K562 (cell line): ENCODE results near the gene CYS1. TPM values are rescaled to one million over a fixed set of nuclear protein-coding genes. Genes with fewer than 3 reads are reported as not detected.

Experiments
- ATAC-seq: fragments of 200-7000 bp; cut with Tn5 transposase; 3 replicates; pipeline ENCODE4 v1.9.1; 2020; ENCODE audit warnings: moderate library complexity
- BruUV-seq: library from RNA; stranded (reverse); fragments of 400-500 nt; replicated peaks from 2 replicates; lab custom pipeline; 2021; lab: Mats Ljungman, UMichigan
- CTCF ChIA-PET: fragments of 300-600 bp; formaldehyde crosslinking; extraction: SDS; loops from one replicate; lab custom pipeline; 2021; ENCODE audit warnings: low intra/inter-chr PET ratio; lab: Yijun Ruan, JAX
- POLR2A ChIA-PET: fragments of 300-600, 350-650 bp; sonication (Branson Sonifier 250); formaldehyde crosslinking; extraction: SDS; loops from one replicate; lab custom pipeline; 2021; ENCODE audit warnings: antibody characterized with exemption, inconsistent platforms; lab: Yijun Ruan, JAX
- DNase-seq, 4 experiments: peaks; one replicate each; pipeline versions ENCODE4 v3.0.0 to v3.0.0-alpha.2; 2011 to 2018; ENCODE audit warnings: low spot score in 3 of 4, mixed read lengths in 3 of 4; ENCODE audit errors: extremely low read depth in 1 of 4
- FAIRE-seq: peaks from 2 replicates; lab custom pipeline; 2011; peaks lifted over from hg19 to GRCh38; lab: Jason Lieb, UNC
- H2AFZ ChIP-seq: 2 replicates; pipeline ENCODE4 v1.6.0; 2011; ENCODE audit warnings: low read depth, low read length, control low read depth, inconsistent platforms
- H3K27ac ChIP-seq: fragments of 200-600 bp; 3 replicates; pipeline ENCODE4 v1.8.0; 2011; ENCODE audit warnings: low read depth, mild to moderate bottlenecking, control low read depth, inconsistent platforms, low read length, moderate library complexity, mixed read lengths; ENCODE audit errors: extremely low read depth
- H3K27me3 ChIP-seq, 2 experiments: fragments of 300-600 bp in 1 of 2; 2 replicates in 1 of 2; 3 replicates in 1 of 2; pipeline versions ENCODE4 v1.6.0 to v1.8.0; 2011; ENCODE audit warnings: inconsistent platforms in 2 of 2, low read length in 2 of 2, mild to moderate bottlenecking in 1 of 2, mixed read lengths in 1 of 2, moderate library complexity in 1 of 2; ENCODE audit not compliant: control insufficient read depth in 2 of 2, insufficient read depth in 2 of 2
- H3K36me3 ChIP-seq: fragments of 300-600 bp; 3 replicates; pipeline ENCODE4 v1.8.0; 2011; ENCODE audit warnings: mild to moderate bottlenecking, low read length, inconsistent platforms; ENCODE audit not compliant: control insufficient read depth, insufficient read depth
- H3K4me1 ChIP-seq, 2 experiments: fragments of 200-600 bp in 1 of 2; replicated peaks in 1 of 2; 2 replicates in 1 of 2; 3 replicates in 1 of 2; pipeline versions ENCODE4 v1.5.1 to v1.8.0; 2011; ENCODE audit warnings: inconsistent platforms in 2 of 2, low read length in 2 of 2, mild to moderate bottlenecking in 1 of 2, mixed read lengths in 1 of 2, moderate library complexity in 1 of 2; ENCODE audit not compliant: control insufficient read depth in 2 of 2, insufficient read depth in 2 of 2
- H3K4me2 ChIP-seq: 2 replicates; pipeline ENCODE4 v1.6.1; 2011; ENCODE audit warnings: low read length, control low read depth, inconsistent platforms, mixed read lengths; ENCODE audit not compliant: insufficient read depth
- H3K4me3 ChIP-seq: fragments of 200-600 bp; sonication (generic), shearing (Covaris generic); 2 replicates; pipeline ENCODE4 v1.5.1; 2016; ENCODE audit warnings: control low read depth, inconsistent platforms
- H3K79me2 ChIP-seq: fragments of 200-600 bp; 3 replicates; pipeline ENCODE4 v1.8.0; 2011; ENCODE audit warnings: low read length, inconsistent platforms; ENCODE audit not compliant: control insufficient read depth, insufficient read depth
- H3K9ac ChIP-seq, 2 experiments: 2 replicates each; pipeline versions ENCODE4 v1.6.0 to v1.6.1; 2011; ENCODE audit warnings: low read depth in 2 of 2, low read length in 2 of 2, control low read depth in 1 of 2, inconsistent platforms in 1 of 2, mild to moderate bottlenecking in 1 of 2, mixed read lengths in 1 of 2; ENCODE audit not compliant: insufficient read depth in 1 of 2
- H3K9me1 ChIP-seq: one replicate; pipeline ENCODE4 v1.6.0; 2011; ENCODE audit warnings: inconsistent platforms, mild to moderate bottlenecking, low read length, moderate library complexity; ENCODE audit not compliant: control insufficient read depth, insufficient read depth
- H3K9me3 ChIP-seq: replicated peaks from 2 replicates; pipeline ENCODE4 v1.5.1; 2011; ENCODE audit warnings: low read depth, low read length, inconsistent platforms; ENCODE audit not compliant: control insufficient read depth, insufficient read depth
- H4K20me1 ChIP-seq: replicated peaks from 2 replicates; pipeline ENCODE4 v1.6.1; 2011; ENCODE audit warnings: low read length, inconsistent platforms, mixed read lengths; ENCODE audit not compliant: control insufficient read depth, insufficient read depth
- E2F6 ChIP-seq, 2 experiments: IDR thresholded peaks; 2 replicates each; pipeline ENCODE4 v1.6.1; 2011; ENCODE audit warnings: borderline replicate concordance in 1 of 2, control low read depth in 1 of 2, low read depth in 1 of 2, low read length in 1 of 2, mild to moderate bottlenecking in 1 of 2, mixed read lengths in 1 of 2, moderate library complexity in 1 of 2; ENCODE audit not compliant: insufficient read depth in 1 of 2, insufficient read length in 1 of 2, poor library complexity in 1 of 2, severe bottlenecking in 1 of 2; ENCODE audit errors: extremely low read depth in 1 of 2
- FOXA3 ChIP-seq, 2 experiments: fragments of 450-650 bp in 1 of 2; sonication (generic) in 1 of 2; formaldehyde crosslinking; IDR thresholded peaks in 1 of 2; conservative IDR thresholded peaks in 1 of 2; 2 replicates each; pipeline versions ENCODE4 v1.4.0 to v1.8.0; 2020 to 2022; ENCODE audit warnings: mild to moderate bottlenecking in 2 of 2, missing genetic modification reagents in 1 of 2
- LARP7 ChIP-seq: fragments of 450-650 bp; IDR thresholded peaks from 2 replicates; pipeline ENCODE4 v1.6.1; 2016
- PATZ1 ChIP-seq: fragments of 250-450 bp; sonication (Bioruptor Pico); IDR thresholded peaks from 2 replicates; pipeline ENCODE4 v1.5.0; 2020; ENCODE audit warnings: mild to moderate bottlenecking, borderline replicate concordance
- PRMT5 ChIP-seq: sonication (generic); formaldehyde crosslinking; IDR thresholded peaks from 2 replicates; pipeline ENCODE4 v1.5.0; 2020; ENCODE audit warnings: missing genetic modification reagents
- PTBP1 ChIP-seq: fragments of 200-400 bp; formaldehyde crosslinking; IDR thresholded peaks from 2 replicates; pipeline ENCODE4 v1.6.1; 2017; ENCODE audit warnings: low read depth, low read length
- SMAD3 ChIP-seq: fragments of 450-650 bp; formaldehyde crosslinking; conservative IDR thresholded peaks from 2 replicates; pipeline ENCODE4 v1.4.0; 2020; ENCODE audit warnings: mild to moderate bottlenecking
- SMARCA5 ChIP-seq: fragments of 450-650 bp; IDR thresholded peaks from 2 replicates; pipeline ENCODE4 v1.6.1; 2016
- THRAP3 ChIP-seq: fragments of 450-650 bp; IDR thresholded peaks from 2 replicates; pipeline ENCODE4 v1.6.1; 2016; ENCODE audit warnings: mild to moderate bottlenecking, inconsistent platforms, borderline replicate concordance
- WGBS: fragments of 100-300 bp; shearing (Covaris generic); methylation state at CpG from one replicate; pipeline ENCODE4 v1.1.6; 2016; ENCODE audit warnings: low coverage, mixed read lengths; ENCODE audit not compliant: insufficient coverage; ENCODE audit errors: missing lambda C conversion rate; 5-methylcytosine and 5-hydroxymethylcytosine counted together
- in situ Hi-C: fragments of 300-500 bp; cut with MboI; formaldehyde crosslinking; loops from 4 replicates; pipeline ENCODE4 v1.15.0; 2018; ENCODE audit warnings: inconsistent platforms, mixed read lengths
- intact Hi-C: fragments of 100-400 bp; cut with micrococcal nuclease; formaldehyde crosslinking; loops from 2 replicates; pipeline ENCODE4 v1.14.2; 2022
- polyA plus RNA-seq, 8 experiments: library from polyadenylated mRNA; depleted of rRNA in 4 of 8; stranded (reverse) in 5 of 8; unstranded in 3 of 8; fragments of >200 nt; fragmentation: Nextera tagmentation in 2 of 8; fragmentation: Illumina TruSeq in 1 of 8; extraction: Ambion mirVana in 2 of 8; extraction: Trizol in 1 of 8; gene quantifications; 2 replicates each; pipeline versions ENCODE4 v1.2.1 to v1.2.3, GENCODE V29; 2011 to 2014; ENCODE audit warnings: inconsistent platforms in 1 of 8, missing spikeins in 1 of 8
- total RNA-seq, 7 experiments: library from RNA; depleted of rRNA in 6 of 7; stranded (reverse); fragments of >200 nt in 6 of 7; fragmentation: Illumina TruSeq in 2 of 7; extraction: Trizol in 2 of 7; gene quantifications; 2 replicates each; pipeline versions ENCODE4 v1.2.1 to v1.2.3, GENCODE V29; 2011 to 2021; ENCODE audit warnings: low replicate concordance in 1 of 7
- TF ChIP-seq, protein P1 (sequence below): fragments of 250-450 bp; sonication (Bioruptor Pico); IDR thresholded peaks from 2 replicates; pipeline ENCODE4 v1.4.0; 2020; ENCODE audit warnings: mild to moderate bottlenecking, moderate library complexity
- TF ChIP-seq, protein P2 (sequence below): sonication (generic); formaldehyde crosslinking; IDR thresholded peaks from 2 replicates; pipeline ENCODE4 v1.8.1; 2023; ENCODE audit warnings: mild to moderate bottlenecking, missing genetic modification reagents

Gene CYS1
- total and polyA plus RNA-seq, 9 of the 15 experiments (the other 6 are each of a cell fraction or from before 2014, with no cell fraction given): 0.11 to 0.13 TPM; not detected in 7

GRCh38 chr2:10035053-10035422 lies 45.2 kb downstream of the CYS1 start (continued):
- TF ChIP-seq, protein P1, sequence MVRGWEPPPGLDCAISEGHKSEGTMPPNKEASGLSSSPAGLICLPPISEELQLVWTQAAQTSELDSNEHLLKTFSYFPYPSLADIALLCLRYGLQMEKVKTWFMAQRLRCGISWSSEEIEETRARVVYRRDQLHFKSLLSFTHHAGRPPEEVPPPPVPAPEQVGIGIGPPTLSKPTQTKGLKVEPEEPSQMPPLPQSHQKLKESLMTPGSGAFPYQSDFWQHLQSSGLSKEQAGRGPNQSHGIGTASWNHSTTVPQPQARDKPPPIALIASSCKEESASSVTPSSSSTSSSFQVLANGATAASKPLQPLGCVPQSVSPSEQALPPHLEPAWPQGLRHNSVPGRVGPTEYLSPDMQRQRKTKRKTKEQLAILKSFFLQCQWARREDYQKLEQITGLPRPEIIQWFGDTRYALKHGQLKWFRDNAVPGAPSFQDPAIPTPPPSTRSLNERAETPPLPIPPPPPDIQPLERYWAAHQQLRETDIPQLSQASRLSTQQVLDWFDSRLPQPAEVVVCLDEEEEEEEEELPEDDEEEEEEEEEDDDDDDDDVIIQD (CRISPR knock-in tag): no peak
- TF ChIP-seq E2F6 (IDR thresholded peaks at IDR 0.05; ENCODE audit: borderline replicate concordance in 1 of 2, extremely low read depth in 1 of 2, insufficient read depth in 1 of 2, insufficient read length in 1 of 2, low read depth in 1 of 2, low read length in 1 of 2, poor library complexity in 1 of 2, severe bottlenecking in 1 of 2) (no peak), SMARCA5 (peak; percentile 98), PTBP1 (0 out of 2 replicates have a peak, but pooled peaks have one; percentile 79)
- TF ChIP-seq, all 486 proteins: peak for 19

GRCh38 chr2:10034333-10035052 lies 45.7 kb downstream of the CYS1 start:
- peak; percentile 39 to 73 (median 60) for DNase-seq
- H3K27me3 ChIP-seq: no peaks in the 10 kb centered on the region
- TF ChIP-seq SMAD3 (CRISPR knock-in tag): no peak
- TF ChIP-seq FOXA3 (CRISPR knock-in tag; conservative IDR thresholded peaks at IDR 0.05 in 1 of 2, IDR thresholded peaks at IDR 0.05 in 1 of 2): peak in 1 of 2 experiments; percentile 82; a peak in 2 of 4 replicates
- TF ChIP-seq PATZ1 (CRISPR knock-in tag): no peak
- no peak for TF ChIP-seq LARP7
- TF ChIP-seq THRAP3: no peak
- TF ChIP-seq PRMT5 (CRISPR knock-in tag): no peak
- TF ChIP-seq, protein P2, sequence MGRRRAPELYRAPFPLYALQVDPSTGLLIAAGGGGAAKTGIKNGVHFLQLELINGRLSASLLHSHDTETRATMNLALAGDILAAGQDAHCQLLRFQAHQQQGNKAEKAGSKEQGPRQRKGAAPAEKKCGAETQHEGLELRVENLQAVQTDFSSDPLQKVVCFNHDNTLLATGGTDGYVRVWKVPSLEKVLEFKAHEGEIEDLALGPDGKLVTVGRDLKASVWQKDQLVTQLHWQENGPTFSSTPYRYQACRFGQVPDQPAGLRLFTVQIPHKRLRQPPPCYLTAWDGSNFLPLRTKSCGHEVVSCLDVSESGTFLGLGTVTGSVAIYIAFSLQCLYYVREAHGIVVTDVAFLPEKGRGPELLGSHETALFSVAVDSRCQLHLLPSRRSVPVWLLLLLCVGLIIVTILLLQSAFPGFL (CRISPR knock-in tag): no peak

More at GRCh38 chr2:10034333-10035052, 45.7 kb downstream of the CYS1 start:
- Histone ChIP-seq H3K4me3 (peak overlapping the region; percentile 9; the same call in 1 of the 2 replicates), H3K9ac (peak overlapping the region; percentile 23 to 65; a peak in 3 of 4 replicates), H3K9me1 (no peaks in the 10 kb centered on the region), H3K36me3 (peaks cover 4% of the 10 kb centered on the region; the same call in 1 of the 3 replicates), H2AFZ (peak overlapping the region; percentile 82), H3K9me3 (no peaks in the 10 kb centered on the region), H3K27ac (peak overlapping the region; percentile 84), H3K79me2 (peaks cover 51% of the 10 kb centered on the region), H4K20me1 (no peaks in the 10 kb centered on the region), H3K4me1 (peaks cover 28 to 69% of the 10 kb centered on the region in 2 experiments), H3K4me2 (peak overlapping the region; percentile 78)
- no TSS peak for BruUV-seq
- ChIA-PET POLR2A (interaction anchor here (0.6 to 1.0 kb wide), 6 partner anchors 9 to 497 kb away, joined by 3 to 9 read pairs (median 4); partner anchors contain the start of gene KLF11), CTCF (no interaction called here)
- intact Hi-C loops: no loop called here
- ATAC-seq: peak; percentile 53
- peak; percentile 93 for FAIRE-seq
- in situ Hi-C loops: no loop called here
- WGBS: 4% methylated on average over 12 of the region's 12 CpGs
